ENCODE measurements around the gene FKBP5.

FKBP5 gene

DNA sequence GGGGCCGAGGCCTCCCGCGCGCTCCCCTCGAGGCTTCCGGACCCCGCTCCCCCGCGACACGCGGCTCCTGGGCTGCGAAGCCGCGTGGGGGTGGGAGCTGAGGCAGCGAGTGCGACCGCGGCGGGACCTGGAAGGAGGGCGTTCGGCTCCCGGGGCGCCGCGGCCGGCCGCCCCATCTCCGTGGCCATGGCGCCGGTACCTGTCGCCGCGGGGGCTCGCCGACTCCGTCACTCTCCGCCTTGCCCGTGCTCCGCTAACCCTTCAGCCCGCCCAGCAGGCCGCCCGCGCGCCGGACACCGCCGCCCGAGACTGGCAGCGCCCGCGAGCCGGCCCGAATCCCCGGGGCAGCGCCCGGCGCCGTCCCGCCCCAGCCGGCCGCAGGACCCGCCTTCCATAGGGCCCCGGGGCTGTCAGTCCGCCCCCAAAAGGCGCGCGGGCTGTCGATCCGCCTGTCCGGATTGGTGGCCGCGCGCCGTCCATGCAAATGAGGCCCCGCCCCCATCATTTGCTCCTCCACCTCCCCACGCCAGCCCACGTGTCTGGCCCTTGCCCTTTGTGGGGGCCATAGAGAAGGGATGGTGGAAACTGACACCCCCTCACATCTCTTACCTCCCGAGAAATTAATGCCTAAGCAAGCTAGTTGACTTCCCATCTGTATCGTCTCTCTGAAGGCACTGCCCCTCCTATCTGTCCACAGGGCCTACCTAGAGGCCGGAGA, at the start of gene FKBP5:
Gene FKBP5 (minus strand): TSS at position 311 of the 718 bp plus-strand sequence. CDS start 46,091 bp downstream, outside the sequence.
- Histone ChIP-seq H3K27ac (ENCODE audit: low read depth, low read length, poor library complexity, severe bottlenecking) (peak within 1 kb of the TSS; percentile 89), H3K4me3 (ENCODE audit: low read depth, low read length, poor library complexity, severe bottlenecking) (peak within 1 kb of the TSS; percentile 88)
- TF ChIP-seq, protein P1, sequence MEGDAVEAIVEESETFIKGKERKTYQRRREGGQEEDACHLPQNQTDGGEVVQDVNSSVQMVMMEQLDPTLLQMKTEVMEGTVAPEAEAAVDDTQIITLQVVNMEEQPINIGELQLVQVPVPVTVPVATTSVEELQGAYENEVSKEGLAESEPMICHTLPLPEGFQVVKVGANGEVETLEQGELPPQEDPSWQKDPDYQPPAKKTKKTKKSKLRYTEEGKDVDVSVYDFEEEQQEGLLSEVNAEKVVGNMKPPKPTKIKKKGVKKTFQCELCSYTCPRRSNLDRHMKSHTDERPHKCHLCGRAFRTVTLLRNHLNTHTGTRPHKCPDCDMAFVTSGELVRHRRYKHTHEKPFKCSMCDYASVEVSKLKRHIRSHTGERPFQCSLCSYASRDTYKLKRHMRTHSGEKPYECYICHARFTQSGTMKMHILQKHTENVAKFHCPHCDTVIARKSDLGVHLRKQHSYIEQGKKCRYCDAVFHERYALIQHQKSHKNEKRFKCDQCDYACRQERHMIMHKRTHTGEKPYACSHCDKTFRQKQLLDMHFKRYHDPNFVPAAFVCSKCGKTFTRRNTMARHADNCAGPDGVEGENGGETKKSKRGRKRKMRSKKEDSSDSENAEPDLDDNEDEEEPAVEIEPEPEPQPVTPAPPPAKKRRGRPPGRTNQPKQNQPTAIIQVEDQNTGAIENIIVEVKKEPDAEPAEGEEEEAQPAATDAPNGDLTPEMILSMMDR (IDR thresholded peaks at IDR 0.05; ENCODE audit: low read length) = no peak
- no peak for TF ChIP-seq EZH2 (IDR thresholded peaks at IDR 0.05; ENCODE audit: borderline replicate concordance, low read length)

GRCh38 chr6:35737413-35738211, 48.9 kb upstream of the FKBP5 start:
- Histone ChIP-seq H3K4me2 (ENCODE audit: low read length) (no peak overlapping the region), H3K4me1 (ENCODE audit: insufficient read depth, low read length, severe bottlenecking) (peaks cover 25% of the 10 kb centered on the region), H3K9me2 (ENCODE audit: low read depth, low read length) (no peaks in the 10 kb centered on the region), H3K27ac (ENCODE audit: low read depth, low read length, poor library complexity, severe bottlenecking) (no peak overlapping the region), H2AFZ (ENCODE audit: low read length) (no peak overlapping the region; the same call in 1 of the 2 replicates), H3K36me3 (ENCODE audit: insufficient read depth, low read length) (no peaks in the 10 kb centered on the region), H3K4me3 (ENCODE audit: low read depth, low read length, poor library complexity, severe bottlenecking) (no peak overlapping the region), H4K20me1 (ENCODE audit: insufficient read depth, low read length) (no peaks in the 10 kb centered on the region), H3K79me2 (ENCODE audit: insufficient read depth, low read length) (no peaks in the 10 kb centered on the region), H3K9ac (ENCODE audit: low read length) (no peak overlapping the region; the same call in 1 of the 2 replicates), H3F3A (ENCODE audit: insufficient read depth, low read length) (peaks cover 4% of the 10 kb centered on the region; the same call in 1 of the 2 replicates), H3K9me3 (ENCODE audit: low read length) (no peaks in the 10 kb centered on the region), H3K27me3 (ENCODE audit: insufficient read depth, low read length) (no peaks in the 10 kb centered on the region)
- no peak for TF ChIP-seq EZH2 (IDR thresholded peaks at IDR 0.05; ENCODE audit: borderline replicate concordance, low read length)
- TF ChIP-seq, protein P1 (IDR thresholded peaks at IDR 0.05; ENCODE audit: low read length) = peak; percentile 91

More for the DNA sequence above, at the start of gene FKBP5:
- H3K4me2 ChIP-seq (ENCODE audit: low read length) = peak within 1 kb of the TSS; percentile 71
- H3K9me2 ChIP-seq (ENCODE audit: low read depth, low read length) = no peaks in the 10 kb centered on the region
- H3K4me1 ChIP-seq (ENCODE audit: insufficient read depth, low read length, severe bottlenecking) = peaks cover 24% of the 10 kb centered on the region
- H3K9me3 ChIP-seq (ENCODE audit: low read length) = no peaks in the 10 kb centered on the region
- no peaks in the 10 kb centered on the region for H4K20me1 ChIP-seq (ENCODE audit: insufficient read depth, low read length)
- peaks cover 45% of the 10 kb centered on the region for H3K79me2 ChIP-seq (ENCODE audit: insufficient read depth, low read length)
- no peaks in the 10 kb centered on the region for H3F3A ChIP-seq (ENCODE audit: insufficient read depth, low read length)
- H2AFZ ChIP-seq (ENCODE audit: low read length) = no peak within 1 kb of the TSS
- no peaks in the 10 kb centered on the region for H3K27me3 ChIP-seq (ENCODE audit: insufficient read depth, low read length)
- peak within 1 kb of the TSS; percentile 90 for H3K9ac ChIP-seq (ENCODE audit: low read length)
- H3K36me3 ChIP-seq (ENCODE audit: insufficient read depth, low read length) = peaks cover 13% of the 10 kb centered on the region

GRCh38 chr6:35736982-35737412, 48.3 kb upstream of the FKBP5 start, which contains the start of gene ARMC12:
Gene ARMC12, plus strand, starts transcription at chr6:35737032. Its CDS starts 77 bp downstream, at chr6:35737109.
- Histone ChIP-seq H3K9me2 (ENCODE audit: low read depth, low read length) (no peaks in the 10 kb centered on the region), H3K4me1 (ENCODE audit: insufficient read depth, low read length, severe bottlenecking) (peaks cover 31% of the 10 kb centered on the region), H3K9ac (ENCODE audit: low read length) (no peak within 1 kb of the TSS; the same call in 1 of the 2 replicates)

More at GRCh38 chr6:35736982-35737412, 48.3 kb upstream of the FKBP5 start, which contains the start of gene ARMC12:
- Histone ChIP-seq H3F3A (ENCODE audit: insufficient read depth, low read length) (peaks cover 4% of the 10 kb centered on the region; the same call in 1 of the 2 replicates), H4K20me1 (ENCODE audit: insufficient read depth, low read length) (no peaks in the 10 kb centered on the region), H3K4me3 (ENCODE audit: low read depth, low read length, poor library complexity, severe bottlenecking) (no peak within 1 kb of the TSS), H3K27ac (ENCODE audit: low read depth, low read length, poor library complexity, severe bottlenecking) (peak within 1 kb of the TSS; percentile 4), H3K27me3 (ENCODE audit: insufficient read depth, low read length) (no peaks in the 10 kb centered on the region), H2AFZ (ENCODE audit: low read length) (no peak within 1 kb of the TSS; the same call in 1 of the 2 replicates), H3K36me3 (ENCODE audit: insufficient read depth, low read length) (no peaks in the 10 kb centered on the region), H3K79me2 (ENCODE audit: insufficient read depth, low read length) (no peaks in the 10 kb centered on the region), H3K4me2 (ENCODE audit: low read length) (no peak within 1 kb of the TSS), H3K9me3 (ENCODE audit: low read length) (no peaks in the 10 kb centered on the region)
- TF ChIP-seq, protein P1 (IDR thresholded peaks at IDR 0.05; ENCODE audit: low read length) = no peak
- TF ChIP-seq EZH2 (IDR thresholded peaks at IDR 0.05; ENCODE audit: borderline replicate concordance, low read length) = no peak

Measured in OCI-LY1 (cell line).